H9 (cell line): ENCODE measurements around the gene PRICKLE3. TPM values are rescaled to one million over a fixed set of nuclear protein-coding genes. Genes with fewer than 3 reads are reported as not detected.

Experiments used
- DNase-seq: peaks from one replicate; pipeline ENCODE4 v3.0.0-alpha.2; 2017
- H2AFZ ChIP-seq: one replicate; pipeline ENCODE4 v1.6.1; 2013; ENCODE audit warnings: mild to moderate bottlenecking, low read length, control low read depth, moderate library complexity
- H2AK5ac ChIP-seq: 2 replicates; pipeline ENCODE4 v1.6.1; 2013; ENCODE audit warnings: low read length, control low read depth, mixed read lengths; ENCODE audit not compliant: insufficient read length
- H2BK120ac ChIP-seq: one replicate; pipeline ENCODE4 v1.6.1; 2013; ENCODE audit warnings: low read depth, mild to moderate bottlenecking, low read length, control low read depth, inconsistent platforms; ENCODE audit not compliant: poor library complexity, severe bottlenecking
- H2BK12ac ChIP-seq: 2 replicates; pipeline ENCODE4 v1.6.1; 2013; ENCODE audit warnings: low read length, control low read depth, mixed read lengths, low read depth; ENCODE audit not compliant: insufficient read length
- H2BK15ac ChIP-seq: 2 replicates; pipeline ENCODE4 v1.6.1; 2013; ENCODE audit warnings: low read depth, low read length, control low read depth
- H2BK20ac ChIP-seq: one replicate; pipeline ENCODE4 v1.6.1; 2013; ENCODE audit warnings: low read depth, mild to moderate bottlenecking, low read length, control low read depth, inconsistent platforms; ENCODE audit not compliant: poor library complexity, severe bottlenecking
- H2BK5ac ChIP-seq: 2 replicates; pipeline ENCODE4 v1.6.1; 2013; ENCODE audit warnings: low read length, control low read depth, mixed read lengths; ENCODE audit not compliant: insufficient read length
- H3K14ac ChIP-seq: 2 replicates; pipeline ENCODE4 v1.6.1; 2013; ENCODE audit warnings: low read length, control low read depth; ENCODE audit not compliant: insufficient read depth
- H3K18ac ChIP-seq: 2 replicates; pipeline ENCODE4 v1.6.1; 2013; ENCODE audit warnings: low read depth, mild to moderate bottlenecking, mixed read lengths, low read length, control low read depth; ENCODE audit not compliant: insufficient read length
- H3K23ac ChIP-seq: 2 replicates; pipeline ENCODE4 v1.6.1; 2013; ENCODE audit warnings: low read length, control low read depth, mixed read lengths, low read depth; ENCODE audit not compliant: insufficient read length
- H3K23me2 ChIP-seq: 2 replicates; pipeline ENCODE4 v1.6.1; 2013; ENCODE audit warnings: low read depth, mild to moderate bottlenecking, mixed read lengths, low read length, control low read depth; ENCODE audit not compliant: insufficient read length, poor library complexity, severe bottlenecking
- H3K27ac ChIP-seq: 2 replicates; pipeline ENCODE4 v1.5.1; 2013; ENCODE audit warnings: low read length, control low read depth, mixed read lengths, low read depth; ENCODE audit not compliant: insufficient read length
- H3K27me3 ChIP-seq: 2 replicates; pipeline ENCODE4 v1.6.1; 2013; ENCODE audit warnings: low read length, control low read depth, inconsistent platforms; ENCODE audit not compliant: insufficient read depth
- H3K4ac ChIP-seq: 2 replicates; pipeline ENCODE4 v1.6.1; 2013; ENCODE audit warnings: low read depth, mild to moderate bottlenecking, control low read depth, inconsistent platforms, low read length, moderate library complexity
- H3K4me1 ChIP-seq: 2 replicates; pipeline ENCODE4 v1.6.1; 2013; ENCODE audit warnings: low read length, control low read depth, inconsistent platforms; ENCODE audit not compliant: insufficient read depth
- H3K4me2 ChIP-seq: 2 replicates; pipeline ENCODE4 v1.6.1; 2013; ENCODE audit warnings: low read length, control low read depth, mixed read lengths; ENCODE audit not compliant: insufficient read length, insufficient read depth
- H3K56ac ChIP-seq: 2 replicates; pipeline ENCODE4 v1.6.1; 2013; ENCODE audit warnings: low read depth, mild to moderate bottlenecking, mixed read lengths, low read length, control low read depth; ENCODE audit not compliant: insufficient read length
- H3K79me1 ChIP-seq: 2 replicates; pipeline ENCODE4 v1.6.1; 2013; ENCODE audit warnings: low read depth, mild to moderate bottlenecking, moderate library complexity, low read length, control low read depth, inconsistent platforms; ENCODE audit not compliant: insufficient read depth, poor library complexity, severe bottlenecking
- H3K79me2 ChIP-seq: 2 replicates; pipeline ENCODE4 v1.6.1; 2013; ENCODE audit warnings: low read length, control low read depth, inconsistent platforms; ENCODE audit not compliant: insufficient read depth
- H3K9ac ChIP-seq: 2 replicates; pipeline ENCODE4 v1.6.1; 2013; ENCODE audit warnings: low read length, control low read depth, mixed read lengths; ENCODE audit not compliant: insufficient read length; ENCODE audit errors: extremely low read depth
- H3K9me3 ChIP-seq: one replicate; pipeline ENCODE4 v1.6.1; 2013; ENCODE audit warnings: low read depth, low read length, inconsistent platforms; ENCODE audit not compliant: control insufficient read depth
- H3T11ph ChIP-seq: one replicate; pipeline ENCODE4 v1.6.1; 2013; ENCODE audit warnings: mild to moderate bottlenecking, low read length, control low read depth, inconsistent platforms
- H4K20me1 ChIP-seq: one replicate; pipeline ENCODE4 v1.6.1; 2013; ENCODE audit not compliant: control insufficient read depth, insufficient read length, insufficient read depth
- H4K5ac ChIP-seq: 2 replicates; pipeline ENCODE4 v1.6.1; 2013; ENCODE audit warnings: low read depth, mild to moderate bottlenecking, mixed read lengths, low read length, control low read depth; ENCODE audit not compliant: insufficient read length
- H4K8ac ChIP-seq: replicated peaks from 2 replicates; pipeline ENCODE4 v1.6.1; 2013; ENCODE audit warnings: low read length, control low read depth, mixed read lengths, low read depth; ENCODE audit not compliant: insufficient read length
- H4K91ac ChIP-seq: 2 replicates; pipeline ENCODE4 v1.6.1; 2013; ENCODE audit warnings: low read depth, mild to moderate bottlenecking, moderate library complexity, mixed read lengths, low read length, control low read depth; ENCODE audit not compliant: insufficient read length
- H3K27ac Mint-ChIP-seq, 3 experiments: 2 replicates in 2 of 3; 3 replicates in 1 of 3; pipeline ENCODE4 v1.8.0; 2020 to 2021; ENCODE audit warnings: mixed read lengths in 3 of 3, mild to moderate bottlenecking in 1 of 3, moderate library complexity in 1 of 3
- H3K27me3 Mint-ChIP-seq: 2 replicates; pipeline ENCODE4 v1.8.0; 2021; ENCODE audit warnings: low read depth, mild to moderate bottlenecking, moderate library complexity, mixed read lengths
- H3K36me3 Mint-ChIP-seq, 3 experiments: 2 replicates in 2 of 3; 3 replicates in 1 of 3; pipeline ENCODE4 v1.8.0; 2020 to 2021; ENCODE audit warnings: low read depth in 3 of 3, mixed read lengths in 3 of 3; ENCODE audit not compliant: insufficient read depth in 1 of 3
- H3K4me1 Mint-ChIP-seq, 2 experiments: 2 replicates each; pipeline ENCODE4 v1.8.0; 2020; ENCODE audit warnings: mixed read lengths in 2 of 2
- H3K4me3 Mint-ChIP-seq, 2 experiments: 2 replicates in 1 of 2; 3 replicates in 1 of 2; pipeline ENCODE4 v1.8.0; 2020 to 2021; ENCODE audit warnings: mild to moderate bottlenecking in 2 of 2, mixed read lengths in 2 of 2, moderate library complexity in 1 of 2
- H3K9me3 Mint-ChIP-seq, 2 experiments: 2 replicates in 1 of 2; 3 replicates in 1 of 2; pipeline ENCODE4 v1.8.0; 2020; ENCODE audit warnings: mild to moderate bottlenecking in 2 of 2, mixed read lengths in 2 of 2, moderate library complexity in 1 of 2
- WGBS: extraction: QIAGEN DNeasy Blood & Tissue Kit; methylation state at CpG from one replicate; pipeline ENCODE4 v1.1.7; 2013; ENCODE audit warnings: missing lambda C conversion rate, low lambda C conversion rate, mixed read lengths; ENCODE audit not compliant: insufficient read length; ENCODE audit errors: extremely low coverage; 5-methylcytosine and 5-hydroxymethylcytosine counted together
- total RNA-seq: library from RNA; stranded (reverse); gene quantifications from 2 replicates; pipeline ENCODE4 v1.2.1, GENCODE V29; 2021
- TF ChIP-seq, protein P1 (sequence below): fragments of 200-600 bp; sonication (generic); conservative IDR thresholded peaks from 3 replicates; pipeline ENCODE4 v1.8.0; 2021; ENCODE audit warnings: antibody characterized with exemption, mild to moderate bottlenecking

Gene PRICKLE3
- total RNA-seq, 1 experiment from 2014 or later = 9.7 TPM

DNA sequence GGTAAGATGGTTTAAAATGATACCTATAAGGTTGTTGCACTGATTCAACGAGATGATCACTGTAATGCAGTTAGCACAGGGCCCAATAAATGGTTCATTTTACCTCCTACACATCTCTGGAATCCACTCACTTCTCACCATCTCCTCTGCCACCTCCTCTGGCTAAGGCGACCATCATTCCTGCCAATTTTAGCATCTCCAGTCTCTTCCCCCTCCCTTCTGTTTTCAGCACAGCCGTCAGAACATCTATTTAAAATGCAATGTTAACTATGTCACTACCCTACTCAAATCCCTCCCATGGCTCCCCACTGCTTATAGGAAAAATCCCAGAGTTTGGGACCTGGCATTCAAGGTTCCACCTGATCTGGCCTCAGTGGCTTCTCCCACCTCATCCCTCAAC is 17.4 kb upstream of the PRICKLE3 start:
- H3K27ac ChIP-seq = no peak overlapping the region
- TF ChIP-seq, protein P1, sequence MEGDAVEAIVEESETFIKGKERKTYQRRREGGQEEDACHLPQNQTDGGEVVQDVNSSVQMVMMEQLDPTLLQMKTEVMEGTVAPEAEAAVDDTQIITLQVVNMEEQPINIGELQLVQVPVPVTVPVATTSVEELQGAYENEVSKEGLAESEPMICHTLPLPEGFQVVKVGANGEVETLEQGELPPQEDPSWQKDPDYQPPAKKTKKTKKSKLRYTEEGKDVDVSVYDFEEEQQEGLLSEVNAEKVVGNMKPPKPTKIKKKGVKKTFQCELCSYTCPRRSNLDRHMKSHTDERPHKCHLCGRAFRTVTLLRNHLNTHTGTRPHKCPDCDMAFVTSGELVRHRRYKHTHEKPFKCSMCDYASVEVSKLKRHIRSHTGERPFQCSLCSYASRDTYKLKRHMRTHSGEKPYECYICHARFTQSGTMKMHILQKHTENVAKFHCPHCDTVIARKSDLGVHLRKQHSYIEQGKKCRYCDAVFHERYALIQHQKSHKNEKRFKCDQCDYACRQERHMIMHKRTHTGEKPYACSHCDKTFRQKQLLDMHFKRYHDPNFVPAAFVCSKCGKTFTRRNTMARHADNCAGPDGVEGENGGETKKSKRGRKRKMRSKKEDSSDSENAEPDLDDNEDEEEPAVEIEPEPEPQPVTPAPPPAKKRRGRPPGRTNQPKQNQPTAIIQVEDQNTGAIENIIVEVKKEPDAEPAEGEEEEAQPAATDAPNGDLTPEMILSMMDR = no peak
- H3K27me3 Mint-ChIP-seq = peaks cover 8% of the 10 kb centered on the region
- peaks cover 4 to 19% of the 10 kb centered on the region in 2 experiments; a peak in 3 of 4 replicates for H3K4me1 Mint-ChIP-seq
- peaks cover 63 to 78% of the 10 kb centered on the region in 2 experiments for H3K9me3 Mint-ChIP-seq
- no peak overlapping the region for H4K5ac ChIP-seq
- H4K8ac ChIP-seq = no peak overlapping the region
- H3K79me1 ChIP-seq = no peaks in the 10 kb centered on the region
- DNase-seq = no peak
- H2AFZ ChIP-seq = no peak overlapping the region
- H2BK120ac ChIP-seq = no peak overlapping the region
- no CpG with 5 or more reads among the region's 3 CpGs for WGBS
- H3K27ac Mint-ChIP-seq = no peak overlapping the region
- peaks cover 14% of the 10 kb centered on the region for H3K23me2 ChIP-seq
- no peak overlapping the region for H3K18ac ChIP-seq
- H3K23ac ChIP-seq = no peak overlapping the region
- H4K91ac ChIP-seq = no peak overlapping the region
- no peaks in the 10 kb centered on the region for H3K27me3 ChIP-seq
- no peak overlapping the region for H2BK15ac ChIP-seq
- H2AK5ac ChIP-seq = no peak overlapping the region
- peak overlapping the region in 1 of 2 experiments; percentile 43; a peak in 1 of 5 replicates for H3K4me3 Mint-ChIP-seq
- no peak overlapping the region for H3K4me2 ChIP-seq
- H3T11ph ChIP-seq = no peak overlapping the region
- no peak overlapping the region for H3K56ac ChIP-seq
- no peaks in the 10 kb centered on the region for H4K20me1 ChIP-seq
- H2BK20ac ChIP-seq = no peak overlapping the region
- H3K9me3 ChIP-seq = peaks cover 21% of the 10 kb centered on the region
- no peak overlapping the region for H2BK5ac ChIP-seq
- H3K4ac ChIP-seq = no peak overlapping the region
- no peak overlapping the region for H2BK12ac ChIP-seq
- H3K14ac ChIP-seq = no peak overlapping the region
- H3K79me2 ChIP-seq = no peaks in the 10 kb centered on the region
- peaks cover 0 to 7% (median 0%) of the 10 kb centered on the region in 3 experiments; a peak in 2 of 7 replicates for H3K36me3 Mint-ChIP-seq
- no peaks in the 10 kb centered on the region for H3K4me1 ChIP-seq
- no peak overlapping the region for H3K9ac ChIP-seq
